ENCODE data around the gene CACNB2.
"Not testable (repeated sequence)": the region's sequence is repeated elsewhere in the genome, so short reads cannot be mapped to it uniquely, and the experiment has no call there.

CACNB2 gene

GRCh38 chr10:18554479-18554878, 414.3 kb downstream of the CACNB2 start:
- no peak overlapping the region for H3K4me3 ChIP-seq (ENCODE audit: low read depth, low read length)

GRCh38 chr10:18556522-18557147, 416.4 kb downstream of the CACNB2 start:
- no peak overlapping the region for H3K4me3 ChIP-seq (ENCODE audit: low read depth, low read length)

GRCh38 chr10:18557960-18558359, 417.7 kb downstream of the CACNB2 start:
- H3K4me3 ChIP-seq (ENCODE audit: low read depth, low read length) = no peak overlapping the region

- H3K4me3 ChIP-seq (ENCODE audit: low read depth, low read length) = no peak overlapping the region
Measured at GRCh38 chr10:18561861-18562551, 421.8 kb downstream of the CACNB2 start.

GRCh38 chr10:18563003-18563726, 422.9 kb downstream of the CACNB2 start:
- no peak overlapping the region for H3K4me3 ChIP-seq (ENCODE audit: low read depth, low read length)

GRCh38 chr10:18565006-18565405, 424.8 kb downstream of the CACNB2 start:
- no peak overlapping the region for H3K4me3 ChIP-seq (ENCODE audit: low read depth, low read length)

GRCh38 chr10:18566177-18566576, 426.0 kb downstream of the CACNB2 start:
- H3K4me3 ChIP-seq (ENCODE audit: low read depth, low read length) = no peak overlapping the region

GRCh38 chr10:18567343-18567856, 427.2 kb downstream of the CACNB2 start:
- no peak overlapping the region for H3K4me3 ChIP-seq (ENCODE audit: low read depth, low read length)

GRCh38 chr10:18570386-18570785, 430.2 kb downstream of the CACNB2 start:
- not testable (repeated sequence) for H3K4me3 ChIP-seq (ENCODE audit: low read depth, low read length)

- no peak overlapping the region for H3K4me3 ChIP-seq (ENCODE audit: low read depth, low read length)
Measured at GRCh38 chr10:18571076-18571475, 430.9 kb downstream of the CACNB2 start.

GRCh38 chr10:18571780-18572179, 431.6 kb downstream of the CACNB2 start:
- H3K4me3 ChIP-seq (ENCODE audit: low read depth, low read length) = no peak overlapping the region

GRCh38 chr10:18572959-18573561, 432.8 kb downstream of the CACNB2 start:
- H3K4me3 ChIP-seq (ENCODE audit: low read depth, low read length) = no peak overlapping the region

GRCh38 chr10:18576586-18576985, 436.4 kb downstream of the CACNB2 start:
- no peak overlapping the region for H3K4me3 ChIP-seq (ENCODE audit: low read depth, low read length)

GRCh38 chr10:18577823-18578685, 437.8 kb downstream of the CACNB2 start:
- no peak overlapping the region for H3K4me3 ChIP-seq (ENCODE audit: low read depth, low read length)

GRCh38 chr10:18582803-18583202, 442.6 kb downstream of the CACNB2 start:
- no peak overlapping the region for H3K4me3 ChIP-seq (ENCODE audit: low read depth, low read length)

GRCh38 chr10:18583575-18584270, 443.5 kb downstream of the CACNB2 start:
- H3K4me3 ChIP-seq (ENCODE audit: low read depth, low read length) = no peak overlapping the region

- not testable (repeated sequence) for H3K4me3 ChIP-seq (ENCODE audit: low read depth, low read length)
Measured at GRCh38 chr10:18586637-18587036, 446.4 kb downstream of the CACNB2 start.

GRCh38 chr10:18591141-18591540, 450.9 kb downstream of the CACNB2 start:
- H3K4me3 ChIP-seq (ENCODE audit: low read depth, low read length) = not testable (repeated sequence)
